HepG2 (cell line): ENCODE data around the gene SIRT7. TPM values are rescaled to one million over a fixed set of nuclear protein-coding genes. Genes with fewer than 3 reads are reported as not detected.

Experiments used
- BRCA1 ChIP-seq: sonication (generic); formaldehyde crosslinking; IDR thresholded peaks from 2 replicates; pipeline ENCODE4 v1.4.0; 2020; ENCODE audit warnings: missing genetic modification reagents
- BRD4 ChIP-seq: sonication (generic); formaldehyde crosslinking; IDR thresholded peaks from 2 replicates; pipeline ENCODE4 v1.4.0; 2020; ENCODE audit warnings: missing genetic modification reagents
- CBX5 ChIP-seq: sonication (generic); formaldehyde crosslinking; IDR thresholded peaks from 2 replicates; pipeline ENCODE4 v1.4.0; 2020; ENCODE audit warnings: missing genetic modification reagents, borderline replicate concordance
- CEBPB ChIP-seq: IDR thresholded peaks from 2 replicates; pipeline ENCODE4 v1.6.1; 2011; ENCODE audit warnings: low read depth, low read length, improper control_type of control experiment, borderline replicate concordance
- FOXP1 ChIP-seq, 2 experiments: fragments of 450-650 bp in 1 of 2; IDR thresholded peaks; 2 replicates each; pipeline ENCODE4 v1.6.1; 2017 to 2018; ENCODE audit warnings: antibody characterized with exemption in 1 of 2
- GPN1 ChIP-seq: sonication (generic); formaldehyde crosslinking; IDR thresholded peaks from 2 replicates; pipeline ENCODE4 v1.5.1; 2020; ENCODE audit warnings: missing genetic modification reagents, borderline replicate concordance
- HMG20A ChIP-seq: IDR thresholded peaks from 2 replicates; pipeline ENCODE4 v1.6.1; 2016; ENCODE audit warnings: borderline replicate concordance
- IRF2 ChIP-seq: IDR thresholded peaks from 2 replicates; pipeline ENCODE4 v1.6.1; 2018; ENCODE audit warnings: missing genetic modification reagents, missing compliant biosample characterization
- ISX ChIP-seq: sonication (generic); formaldehyde crosslinking; conservative IDR thresholded peaks from 2 replicates; pipeline ENCODE4 v1.5.0; 2020; ENCODE audit warnings: missing genetic modification reagents
- KDM1A ChIP-seq: IDR thresholded peaks from 2 replicates; pipeline ENCODE4 v1.6.1; 2016; ENCODE audit warnings: missing compliant biosample characterization
- TBX2 ChIP-seq: sonication (generic); formaldehyde crosslinking; IDR thresholded peaks from 2 replicates; pipeline ENCODE4 v1.5.0; 2020; ENCODE audit warnings: missing genetic modification reagents, mild to moderate bottlenecking, borderline replicate concordance
- TRIM24 ChIP-seq: sonication (generic); formaldehyde crosslinking; IDR thresholded peaks from 2 replicates; pipeline ENCODE4 v1.8.0; 2022; ENCODE audit warnings: mild to moderate bottlenecking, missing genetic modification reagents
- ZBTB4 ChIP-seq: sonication (generic); formaldehyde crosslinking; IDR thresholded peaks from 2 replicates; pipeline ENCODE4 v1.4.0; 2020; ENCODE audit warnings: missing genetic modification reagents, mild to moderate bottlenecking, borderline replicate concordance
- ZC3H4 ChIP-seq: sonication (generic); formaldehyde crosslinking; IDR thresholded peaks from 2 replicates; pipeline ENCODE4 v1.4.0; 2020; ENCODE audit warnings: missing genetic modification reagents, borderline replicate concordance
- ZNF337 ChIP-seq: sonication (generic); formaldehyde crosslinking; IDR thresholded peaks from 2 replicates; pipeline ENCODE4 v1.5.1; 2020; ENCODE audit warnings: missing genetic modification reagents, low read depth, mild to moderate bottlenecking, borderline replicate concordance
- ZNF619 ChIP-seq: sonication (generic); formaldehyde crosslinking; IDR thresholded peaks from 2 replicates; pipeline ENCODE4 v1.4.0; 2020; ENCODE audit warnings: mild to moderate bottlenecking, missing genetic modification reagents
- ZNF780A ChIP-seq: sonication (generic); formaldehyde crosslinking; IDR thresholded peaks from 2 replicates; pipeline ENCODE4 v1.8.0; 2022; ENCODE audit warnings: mild to moderate bottlenecking, missing genetic modification reagents, moderate library complexity
- ZNF816 ChIP-seq: sonication (generic); formaldehyde crosslinking; IDR thresholded peaks from 2 replicates; pipeline ENCODE4 v1.8.0; 2022; ENCODE audit warnings: missing genetic modification reagents, mild to moderate bottlenecking, borderline replicate concordance
- polyA plus RNA-seq, 8 experiments: library from polyadenylated mRNA; depleted of rRNA in 3 of 8; stranded (reverse) in 7 of 8; unstranded in 1 of 8; fragments of >200 nt; fragmentation: Illumina TruSeq in 4 of 8; extraction: Trizol in 4 of 8; gene quantifications; 2 replicates each; pipeline versions ENCODE4 v1.2.1 to v1.2.3, GENCODE V29; 2011 to 2016; ENCODE audit warnings: low read depth in 4 of 8, missing spikeins in 1 of 8, mixed read lengths in 1 of 8; ENCODE audit not compliant: insufficient read depth in 1 of 8
- total RNA-seq, 5 experiments: library from RNA; depleted of rRNA; stranded (reverse); fragments of >200 nt; fragmentation: Illumina TruSeq; extraction: Trizol; gene quantifications; 2 replicates each; pipeline ENCODE4 v1.2.3, GENCODE V29; 2016; ENCODE audit warnings: low read depth in 1 of 5
- TF ChIP-seq, protein P1 (sequence below): sonication (generic); formaldehyde crosslinking; IDR thresholded peaks from 2 replicates; pipeline ENCODE4 v1.5.1; 2020; ENCODE audit warnings: mild to moderate bottlenecking, missing genetic modification reagents, borderline replicate concordance

Gene SIRT7
- total and polyA plus RNA-seq, 2 of the 13 experiments (the other 11 are each of a cell fraction or from before 2014, with no cell fraction given), result 8.3 to 24.8 TPM

- TF ChIP-seq, protein P1, sequence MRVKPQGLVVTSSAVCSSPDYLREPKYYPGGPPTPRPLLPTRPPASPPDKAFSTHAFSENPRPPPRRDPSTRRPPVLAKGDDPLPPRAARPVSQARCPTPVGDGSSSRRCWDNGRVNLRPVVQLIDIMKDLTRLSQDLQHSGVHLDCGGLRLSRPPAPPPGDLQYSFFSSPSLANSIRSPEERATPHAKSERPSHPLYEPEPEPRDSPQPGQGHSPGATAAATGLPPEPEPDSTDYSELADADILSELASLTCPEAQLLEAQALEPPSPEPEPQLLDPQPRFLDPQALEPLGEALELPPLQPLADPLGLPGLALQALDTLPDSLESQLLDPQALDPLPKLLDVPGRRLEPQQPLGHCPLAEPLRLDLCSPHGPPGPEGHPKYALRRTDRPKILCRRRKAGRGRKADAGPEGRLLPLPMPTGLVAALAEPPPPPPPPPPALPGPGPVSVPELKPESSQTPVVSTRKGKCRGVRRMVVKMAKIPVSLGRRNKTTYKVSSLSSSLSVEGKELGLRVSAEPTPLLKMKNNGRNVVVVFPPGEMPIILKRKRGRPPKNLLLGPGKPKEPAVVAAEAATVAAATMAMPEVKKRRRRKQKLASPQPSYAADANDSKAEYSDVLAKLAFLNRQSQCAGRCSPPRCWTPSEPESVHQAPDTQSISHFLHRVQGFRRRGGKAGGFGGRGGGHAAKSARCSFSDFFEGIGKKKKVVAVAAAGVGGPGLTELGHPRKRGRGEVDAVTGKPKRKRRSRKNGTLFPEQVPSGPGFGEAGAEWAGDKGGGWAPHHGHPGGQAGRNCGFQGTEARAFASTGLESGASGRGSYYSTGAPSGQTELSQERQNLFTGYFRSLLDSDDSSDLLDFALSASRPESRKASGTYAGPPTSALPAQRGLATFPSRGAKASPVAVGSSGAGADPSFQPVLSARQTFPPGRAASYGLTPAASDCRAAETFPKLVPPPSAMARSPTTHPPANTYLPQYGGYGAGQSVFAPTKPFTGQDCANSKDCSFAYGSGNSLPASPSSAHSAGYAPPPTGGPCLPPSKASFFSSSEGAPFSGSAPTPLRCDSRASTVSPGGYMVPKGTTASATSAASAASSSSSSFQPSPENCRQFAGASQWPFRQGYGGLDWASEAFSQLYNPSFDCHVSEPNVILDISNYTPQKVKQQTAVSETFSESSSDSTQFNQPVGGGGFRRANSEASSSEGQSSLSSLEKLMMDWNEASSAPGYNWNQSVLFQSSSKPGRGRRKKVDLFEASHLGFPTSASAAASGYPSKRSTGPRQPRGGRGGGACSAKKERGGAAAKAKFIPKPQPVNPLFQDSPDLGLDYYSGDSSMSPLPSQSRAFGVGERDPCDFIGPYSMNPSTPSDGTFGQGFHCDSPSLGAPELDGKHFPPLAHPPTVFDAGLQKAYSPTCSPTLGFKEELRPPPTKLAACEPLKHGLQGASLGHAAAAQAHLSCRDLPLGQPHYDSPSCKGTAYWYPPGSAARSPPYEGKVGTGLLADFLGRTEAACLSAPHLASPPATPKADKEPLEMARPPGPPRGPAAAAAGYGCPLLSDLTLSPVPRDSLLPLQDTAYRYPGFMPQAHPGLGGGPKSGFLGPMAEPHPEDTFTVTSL, result 0 out of 2 replicates have a peak, but pooled peaks have one; percentile 17
- TF ChIP-seq ZBTB4 (CRISPR knock-in tag), result peak; percentile 98
- no peak; the same call in 1 of the 2 replicates for TF ChIP-seq BRCA1 (CRISPR knock-in tag)
- peak; percentile 86 for TF ChIP-seq TBX2 (CRISPR knock-in tag)
- no peak for TF ChIP-seq FOXP1 (IDR thresholded peaks at IDR 0.05)
- TF ChIP-seq FOXP1 (CRISPR knock-in tag; IDR thresholded peaks at IDR 0.05), result no peak
- peak; percentile 76; the same call in 1 of the 2 replicates for TF ChIP-seq ZNF337 (CRISPR knock-in tag)
- 0 out of 2 replicates have a peak, but pooled peaks have one; percentile 25 for TF ChIP-seq KDM1A (CRISPR knock-in tag)
- no peak for TF ChIP-seq HMG20A (CRISPR knock-in tag)
- TF ChIP-seq CBX5 (CRISPR knock-in tag), result no peak
- TF ChIP-seq IRF2, result peak; percentile 71
- no peak for TF ChIP-seq ZNF619 (CRISPR knock-in tag)
- TF ChIP-seq ZNF816 (CRISPR knock-in tag), result peak; percentile 55; the same call in 1 of the 2 replicates
- TF ChIP-seq GPN1, result no peak
- TF ChIP-seq ZNF780A, result peak; percentile 94
- TF ChIP-seq BRD4 (CRISPR knock-in tag), result peak; percentile 91
- no peak for TF ChIP-seq CEBPB
- TF ChIP-seq TRIM24, result no peak
- TF ChIP-seq ISX (CRISPR knock-in tag), result no peak
- peak; percentile 57; the same call in 1 of the 2 replicates for TF ChIP-seq ZC3H4 (CRISPR knock-in tag)
Measured at GRCh38 chr17:81871387-81872230, 46.4 kb downstream of the SIRT7 start (continued).
